ENCODE results near the gene NMNAT1. TPM values are rescaled to one million over a fixed set of nuclear protein-coding genes. Genes with fewer than 3 reads are reported as not detected.
"Not testable (repeated sequence)": the region's sequence is repeated elsewhere in the genome, so short reads cannot be mapped to it uniquely, and the experiment has no call there.

NMNAT1 gene
- total RNA-seq, 1 donor from 2014 or later = 6.0 TPM

- intact Hi-C loops (cut with micrococcal nuclease) = loop anchor here (1.0 kb wide), 3 partner anchors 33 to 371 kb away; partner anchors contain the start of genes LZIC, NMNAT1, SLC25A33 and UBE4B
- H3K27ac Mint-ChIP-seq = peak within 1 kb of the TSS; percentile 98
- no peaks in the 10 kb centered on the region for H3K36me3 Mint-ChIP-seq (ENCODE audit: low read depth)
- DNase-seq = no peak
- H3K4me1 Mint-ChIP-seq = peaks cover 31% of the 10 kb centered on the region
- H3K27me3 Mint-ChIP-seq = peaks cover 4% of the 10 kb centered on the region
- H3K4me3 Mint-ChIP-seq = peak within 1 kb of the TSS; percentile 97
- H3K9me3 Mint-ChIP-seq = no peaks in the 10 kb centered on the region
Measured at GRCh38 chr1:9910076-9910422, 33.2 kb upstream of the NMNAT1 start, which contains the start of gene CTNNBIP1. TSS of gene CTNNBIP1 (minus strand) at chr1:9910269. CDS start at chr1:9872064, 38,205 bp downstream.

GRCh38 chr1:9910423-9911178 lies 32.7 kb upstream of the NMNAT1 start:
- H3K27ac Mint-ChIP-seq = peak overlapping the region; percentile 98
- H3K36me3 Mint-ChIP-seq (ENCODE audit: low read depth) = no peaks in the 10 kb centered on the region
- peak; percentile 100 for DNase-seq
- no peaks in the 10 kb centered on the region for H3K9me3 Mint-ChIP-seq
- H3K4me1 Mint-ChIP-seq = peaks cover 29% of the 10 kb centered on the region
- H3K4me3 Mint-ChIP-seq = peak overlapping the region; percentile 97
- peaks cover 4% of the 10 kb centered on the region for H3K27me3 Mint-ChIP-seq
- intact Hi-C loops (cut with micrococcal nuclease) = loop anchor here (1.0 kb wide), 3 partner anchors 33 to 371 kb away; partner anchors contain the start of genes LZIC, NMNAT1, SLC25A33 and UBE4B

GRCh38 chr1:9912264-9912936 lies 30.9 kb upstream of the NMNAT1 start:
- Mint-ChIP-seq H3K27ac (peak overlapping the region; percentile 66), H3K36me3 (ENCODE audit: low read depth) (no peaks in the 10 kb centered on the region), H3K4me1 (peaks cover 29% of the 10 kb centered on the region), H3K4me3 (peak overlapping the region; percentile 39), H3K27me3 (peaks cover 5% of the 10 kb centered on the region), H3K9me3 (no peaks in the 10 kb centered on the region)
- intact Hi-C loops (cut with micrococcal nuclease) = no loop called here
- no peak for DNase-seq

- no peak for DNase-seq
- no peak overlapping the region for H3K4me3 Mint-ChIP-seq
- no peaks in the 10 kb centered on the region for H3K36me3 Mint-ChIP-seq (ENCODE audit: low read depth)
- H3K9me3 Mint-ChIP-seq = no peaks in the 10 kb centered on the region
- peaks cover 13% of the 10 kb centered on the region for H3K4me1 Mint-ChIP-seq
- intact Hi-C loops (cut with micrococcal nuclease) = no loop called here
- H3K27me3 Mint-ChIP-seq = peaks cover 7% of the 10 kb centered on the region
- no peak overlapping the region for H3K27ac Mint-ChIP-seq
Measured at GRCh38 chr1:9914610-9914937, 28.7 kb upstream of the NMNAT1 start.

- Mint-ChIP-seq H3K27me3 (peaks cover 7% of the 10 kb centered on the region), H3K36me3 (ENCODE audit: low read depth) (no peaks in the 10 kb centered on the region), H3K9me3 (no peaks in the 10 kb centered on the region), H3K4me1 (peaks cover 5% of the 10 kb centered on the region), H3K4me3 (no peak overlapping the region), H3K27ac (no peak overlapping the region)
- no peak for DNase-seq
- intact Hi-C loops (cut with micrococcal nuclease) = no loop called here
Measured at GRCh38 chr1:9916452-9916851, 26.8 kb upstream of the NMNAT1 start.

GRCh38 chr1:9917495-9917894 lies 25.8 kb upstream of the NMNAT1 start:
- H3K27ac Mint-ChIP-seq; intact Hi-C loops (cut with micrococcal nuclease); DNase-seq; H3K9me3 Mint-ChIP-seq; H3K36me3 Mint-ChIP-seq (ENCODE audit: low read depth); H3K27me3 Mint-ChIP-seq; H3K4me1 Mint-ChIP-seq; H3K4me3 Mint-ChIP-seq: not testable (repeated sequence)

GRCh38 chr1:9917901-9918300 lies 25.4 kb upstream of the NMNAT1 start:
- Mint-ChIP-seq H3K36me3 (ENCODE audit: low read depth) (no peaks in the 10 kb centered on the region), H3K27ac (no peak overlapping the region), H3K27me3 (peaks cover 7% of the 10 kb centered on the region), H3K4me1 (no peaks in the 10 kb centered on the region), H3K9me3 (no peaks in the 10 kb centered on the region), H3K4me3 (no peak overlapping the region)
- no peak for DNase-seq
- intact Hi-C loops (cut with micrococcal nuclease) = no loop called here

- no peak for DNase-seq
- H3K27ac Mint-ChIP-seq = no peak overlapping the region
- no peaks in the 10 kb centered on the region for H3K36me3 Mint-ChIP-seq (ENCODE audit: low read depth)
- no peaks in the 10 kb centered on the region for H3K9me3 Mint-ChIP-seq
- no peak overlapping the region for H3K4me3 Mint-ChIP-seq
- no peaks in the 10 kb centered on the region for H3K4me1 Mint-ChIP-seq
- intact Hi-C loops (cut with micrococcal nuclease) = no loop called here
- peaks cover 4% of the 10 kb centered on the region for H3K27me3 Mint-ChIP-seq
Measured at GRCh38 chr1:9920606-9921005, 22.7 kb upstream of the NMNAT1 start.

- no peaks in the 10 kb centered on the region for H3K36me3 Mint-ChIP-seq (ENCODE audit: low read depth)
- no peaks in the 10 kb centered on the region for H3K4me1 Mint-ChIP-seq
- intact Hi-C loops (cut with micrococcal nuclease) = no loop called here
- DNase-seq = no peak
- peaks cover 3% of the 10 kb centered on the region for H3K27me3 Mint-ChIP-seq
- H3K27ac Mint-ChIP-seq = no peak overlapping the region
- no peak overlapping the region for H3K4me3 Mint-ChIP-seq
- no peaks in the 10 kb centered on the region for H3K9me3 Mint-ChIP-seq
Measured at GRCh38 chr1:9922342-9922741, 20.9 kb upstream of the NMNAT1 start.

GRCh38 chr1:9927259-9927658 lies 16.0 kb upstream of the NMNAT1 start:
- H3K4me3 Mint-ChIP-seq = no peak overlapping the region
- H3K4me1 Mint-ChIP-seq = no peaks in the 10 kb centered on the region
- no peak overlapping the region for H3K27ac Mint-ChIP-seq
- intact Hi-C loops (cut with micrococcal nuclease) = no loop called here
- H3K27me3 Mint-ChIP-seq = no peaks in the 10 kb centered on the region
- no peaks in the 10 kb centered on the region for H3K9me3 Mint-ChIP-seq
- no peak for DNase-seq
- peaks cover 18% of the 10 kb centered on the region for H3K36me3 Mint-ChIP-seq (ENCODE audit: low read depth)

- Mint-ChIP-seq H3K9me3 (no peaks in the 10 kb centered on the region), H3K4me3 (no peak overlapping the region), H3K4me1 (no peaks in the 10 kb centered on the region), H3K27me3 (no peaks in the 10 kb centered on the region), H3K27ac (no peak overlapping the region), H3K36me3 (ENCODE audit: low read depth) (peaks cover 31% of the 10 kb centered on the region)
- intact Hi-C loops (cut with micrococcal nuclease) = no loop called here
- no peak for DNase-seq
Measured at GRCh38 chr1:9929431-9930385, 13.6 kb upstream of the NMNAT1 start.

- Mint-ChIP-seq H3K36me3 (ENCODE audit: low read depth) (peaks cover 14% of the 10 kb centered on the region), H3K4me1 (peaks cover 11% of the 10 kb centered on the region), H3K27me3 (no peaks in the 10 kb centered on the region), H3K9me3 (no peaks in the 10 kb centered on the region), H3K27ac (peak overlapping the region; percentile 95), H3K4me3 (peak overlapping the region; percentile 95)
- intact Hi-C loops (cut with micrococcal nuclease) = loop anchor here (1.0 to 2.0 kb wide), 3 partner anchors 67 to 486 kb away; no protein-coding TSS in a partner anchor
- peak; percentile 78 for DNase-seq
Measured at GRCh38 chr1:9942399-9942938, 806 bp upstream of the NMNAT1 start.

- Mint-ChIP-seq H3K9me3 (no peaks in the 10 kb centered on the region), H3K27me3 (no peaks in the 10 kb centered on the region), H3K27ac (no peak overlapping the region), H3K4me3 (no peak overlapping the region), H3K4me1 (peaks cover 14% of the 10 kb centered on the region), H3K36me3 (ENCODE audit: low read depth) (peaks cover 9% of the 10 kb centered on the region)
- DNase-seq = no peak
- intact Hi-C loops (cut with micrococcal nuclease) = no loop called here
Measured at GRCh38 chr1:9946315-9946714, 3.0 kb downstream of the NMNAT1 start.
